Bronchus fibroblast of lung (primary cell): ENCODE measurements around the gene AFAP1L1. TPM values are rescaled to one million over a fixed set of nuclear protein-coding genes. Genes with fewer than 3 reads are reported as not detected.

Source experiments
- total RNA-seq: library from RNA; depleted of rRNA; stranded (reverse); fragments of >200 nt; gene quantifications from 2 replicates; pipeline ENCODE4 v1.2.3, GENCODE V29; 2015

The AFAP1L1 gene
- 11.8 and 12.2 TPM in 2 replicates for total RNA-seq

GRCh38 chr5:149271716-149272563 lies at the start of gene AFAP1L1:
TSS of gene AFAP1L1 (plus strand) at chr5:149271859. CDS start at chr5:149271969, 110 bp downstream.

GRCh38 chr5:149345147-149345891 lies 73.7 kb downstream of the AFAP1L1 start, which contains the start of gene GRPEL2:
TSS of gene GRPEL2 (plus strand) at chr5:149345499. CDS start at chr5:149345540, 41 bp downstream.

GRCh38 chr5:149357370-149358293 lies 86.0 kb downstream of the AFAP1L1 start, which contains the start of gene PCYOX1L:
TSS of gene PCYOX1L (plus strand) at chr5:149358046. CDS start at chr5:149358069, 23 bp downstream.

GRCh38 chr5:149379177-149379761 lies 107.6 kb downstream of the AFAP1L1 start, which contains the start of gene IL17B:
TSS of gene IL17B (minus strand) at chr5:149379292. CDS start at chr5:149379225, 67 bp downstream.

Other genes starting within 250 kb of the AFAP1L1 start
- gene SH3TC2, start 208.8 kb upstream of the AFAP1L1 start, total RNA-seq: 1.0 and 1.3 TPM in 2 replicates
- gene ABLIM3, start 130.4 kb upstream of the AFAP1L1 start, total RNA-seq: 63.9 and 64.7 TPM in 2 replicates
- gene GRPEL2, start 73.6 kb downstream of the AFAP1L1 start, total RNA-seq: 10.9 and 12.6 TPM in 2 replicates
- gene PCYOX1L, start 86.2 kb downstream of the AFAP1L1 start, total RNA-seq: 11.7 and 13.1 TPM in 2 replicates
- gene IL17B, start 107.4 kb downstream of the AFAP1L1 start, total RNA-seq: not detected in 2 replicates